H9 (cell line): ENCODE results near the gene KNG1. TPM values are rescaled to one million over a fixed set of nuclear protein-coding genes. Genes with fewer than 3 reads are reported as not detected.
"Not testable (repeated sequence)": the region's sequence is repeated elsewhere in the genome, so short reads cannot be mapped to it uniquely, and the experiment has no call there.

Source experiments
- DNase-seq: peaks from one replicate; pipeline ENCODE4 v3.0.0-alpha.2; 2017
- H2AFZ ChIP-seq: one replicate; pipeline ENCODE4 v1.6.1; 2013; ENCODE audit warnings: mild to moderate bottlenecking, low read length, control low read depth, moderate library complexity
- H2AK5ac ChIP-seq: 2 replicates; pipeline ENCODE4 v1.6.1; 2013; ENCODE audit warnings: low read length, control low read depth, mixed read lengths; ENCODE audit not compliant: insufficient read length
- H2BK120ac ChIP-seq: one replicate; pipeline ENCODE4 v1.6.1; 2013; ENCODE audit warnings: low read depth, mild to moderate bottlenecking, low read length, control low read depth, inconsistent platforms; ENCODE audit not compliant: poor library complexity, severe bottlenecking
- H2BK12ac ChIP-seq: 2 replicates; pipeline ENCODE4 v1.6.1; 2013; ENCODE audit warnings: low read length, control low read depth, mixed read lengths, low read depth; ENCODE audit not compliant: insufficient read length
- H2BK15ac ChIP-seq: 2 replicates; pipeline ENCODE4 v1.6.1; 2013; ENCODE audit warnings: low read depth, low read length, control low read depth
- H2BK20ac ChIP-seq: one replicate; pipeline ENCODE4 v1.6.1; 2013; ENCODE audit warnings: low read depth, mild to moderate bottlenecking, low read length, control low read depth, inconsistent platforms; ENCODE audit not compliant: poor library complexity, severe bottlenecking
- H2BK5ac ChIP-seq: 2 replicates; pipeline ENCODE4 v1.6.1; 2013; ENCODE audit warnings: low read length, control low read depth, mixed read lengths; ENCODE audit not compliant: insufficient read length
- H3K14ac ChIP-seq: 2 replicates; pipeline ENCODE4 v1.6.1; 2013; ENCODE audit warnings: low read length, control low read depth; ENCODE audit not compliant: insufficient read depth
- H3K18ac ChIP-seq: 2 replicates; pipeline ENCODE4 v1.6.1; 2013; ENCODE audit warnings: low read depth, mild to moderate bottlenecking, mixed read lengths, low read length, control low read depth; ENCODE audit not compliant: insufficient read length
- H3K23ac ChIP-seq: 2 replicates; pipeline ENCODE4 v1.6.1; 2013; ENCODE audit warnings: low read length, control low read depth, mixed read lengths, low read depth; ENCODE audit not compliant: insufficient read length
- H3K23me2 ChIP-seq: 2 replicates; pipeline ENCODE4 v1.6.1; 2013; ENCODE audit warnings: low read depth, mild to moderate bottlenecking, mixed read lengths, low read length, control low read depth; ENCODE audit not compliant: insufficient read length, poor library complexity, severe bottlenecking
- H3K27ac ChIP-seq: 2 replicates; pipeline ENCODE4 v1.5.1; 2013; ENCODE audit warnings: low read length, control low read depth, mixed read lengths, low read depth; ENCODE audit not compliant: insufficient read length
- H3K27me3 ChIP-seq: 2 replicates; pipeline ENCODE4 v1.6.1; 2013; ENCODE audit warnings: low read length, control low read depth, inconsistent platforms; ENCODE audit not compliant: insufficient read depth
- H3K4ac ChIP-seq: 2 replicates; pipeline ENCODE4 v1.6.1; 2013; ENCODE audit warnings: low read depth, mild to moderate bottlenecking, control low read depth, inconsistent platforms, low read length, moderate library complexity
- H3K4me1 ChIP-seq: 2 replicates; pipeline ENCODE4 v1.6.1; 2013; ENCODE audit warnings: low read length, control low read depth, inconsistent platforms; ENCODE audit not compliant: insufficient read depth
- H3K4me2 ChIP-seq: 2 replicates; pipeline ENCODE4 v1.6.1; 2013; ENCODE audit warnings: low read length, control low read depth, mixed read lengths; ENCODE audit not compliant: insufficient read length, insufficient read depth
- H3K56ac ChIP-seq: 2 replicates; pipeline ENCODE4 v1.6.1; 2013; ENCODE audit warnings: low read depth, mild to moderate bottlenecking, mixed read lengths, low read length, control low read depth; ENCODE audit not compliant: insufficient read length
- H3K79me1 ChIP-seq: 2 replicates; pipeline ENCODE4 v1.6.1; 2013; ENCODE audit warnings: low read depth, mild to moderate bottlenecking, moderate library complexity, low read length, control low read depth, inconsistent platforms; ENCODE audit not compliant: insufficient read depth, poor library complexity, severe bottlenecking
- H3K79me2 ChIP-seq: 2 replicates; pipeline ENCODE4 v1.6.1; 2013; ENCODE audit warnings: low read length, control low read depth, inconsistent platforms; ENCODE audit not compliant: insufficient read depth
- H3K9ac ChIP-seq: 2 replicates; pipeline ENCODE4 v1.6.1; 2013; ENCODE audit warnings: low read length, control low read depth, mixed read lengths; ENCODE audit not compliant: insufficient read length; ENCODE audit errors: extremely low read depth
- H3K9me3 ChIP-seq: one replicate; pipeline ENCODE4 v1.6.1; 2013; ENCODE audit warnings: low read depth, low read length, inconsistent platforms; ENCODE audit not compliant: control insufficient read depth
- H3T11ph ChIP-seq: one replicate; pipeline ENCODE4 v1.6.1; 2013; ENCODE audit warnings: mild to moderate bottlenecking, low read length, control low read depth, inconsistent platforms
- H4K20me1 ChIP-seq: one replicate; pipeline ENCODE4 v1.6.1; 2013; ENCODE audit not compliant: control insufficient read depth, insufficient read length, insufficient read depth
- H4K5ac ChIP-seq: 2 replicates; pipeline ENCODE4 v1.6.1; 2013; ENCODE audit warnings: low read depth, mild to moderate bottlenecking, mixed read lengths, low read length, control low read depth; ENCODE audit not compliant: insufficient read length
- H4K8ac ChIP-seq: replicated peaks from 2 replicates; pipeline ENCODE4 v1.6.1; 2013; ENCODE audit warnings: low read length, control low read depth, mixed read lengths, low read depth; ENCODE audit not compliant: insufficient read length
- H4K91ac ChIP-seq: 2 replicates; pipeline ENCODE4 v1.6.1; 2013; ENCODE audit warnings: low read depth, mild to moderate bottlenecking, moderate library complexity, mixed read lengths, low read length, control low read depth; ENCODE audit not compliant: insufficient read length
- H3K27ac Mint-ChIP-seq, 3 experiments: 2 replicates in 2 of 3; 3 replicates in 1 of 3; pipeline ENCODE4 v1.8.0; 2020 to 2021; ENCODE audit warnings: mixed read lengths in 3 of 3, mild to moderate bottlenecking in 1 of 3, moderate library complexity in 1 of 3
- H3K27me3 Mint-ChIP-seq: 2 replicates; pipeline ENCODE4 v1.8.0; 2021; ENCODE audit warnings: low read depth, mild to moderate bottlenecking, moderate library complexity, mixed read lengths
- H3K36me3 Mint-ChIP-seq, 3 experiments: 2 replicates in 2 of 3; 3 replicates in 1 of 3; pipeline ENCODE4 v1.8.0; 2020 to 2021; ENCODE audit warnings: low read depth in 3 of 3, mixed read lengths in 3 of 3; ENCODE audit not compliant: insufficient read depth in 1 of 3
- H3K4me1 Mint-ChIP-seq, 2 experiments: 2 replicates each; pipeline ENCODE4 v1.8.0; 2020; ENCODE audit warnings: mixed read lengths in 2 of 2
- H3K4me3 Mint-ChIP-seq, 2 experiments: 2 replicates in 1 of 2; 3 replicates in 1 of 2; pipeline ENCODE4 v1.8.0; 2020 to 2021; ENCODE audit warnings: mild to moderate bottlenecking in 2 of 2, mixed read lengths in 2 of 2, moderate library complexity in 1 of 2
- H3K9me3 Mint-ChIP-seq, 2 experiments: 2 replicates in 1 of 2; 3 replicates in 1 of 2; pipeline ENCODE4 v1.8.0; 2020; ENCODE audit warnings: mild to moderate bottlenecking in 2 of 2, mixed read lengths in 2 of 2, moderate library complexity in 1 of 2
- WGBS: extraction: QIAGEN DNeasy Blood & Tissue Kit; methylation state at CpG from one replicate; pipeline ENCODE4 v1.1.7; 2013; ENCODE audit warnings: missing lambda C conversion rate, low lambda C conversion rate, mixed read lengths; ENCODE audit not compliant: insufficient read length; ENCODE audit errors: extremely low coverage; 5-methylcytosine and 5-hydroxymethylcytosine counted together
- total RNA-seq: library from RNA; stranded (reverse); gene quantifications from 2 replicates; pipeline ENCODE4 v1.2.1, GENCODE V29; 2021
- TF ChIP-seq, protein P1 (sequence below): fragments of 200-600 bp; sonication (generic); conservative IDR thresholded peaks from 3 replicates; pipeline ENCODE4 v1.8.0; 2021; ENCODE audit warnings: antibody characterized with exemption, mild to moderate bottlenecking

KNG1 gene
- total RNA-seq, 1 experiment from 2014 or later, result not detected

- no peak overlapping the region for H3K27ac ChIP-seq
- H3K9ac ChIP-seq, result no peak overlapping the region
- H2BK120ac ChIP-seq, result no peak overlapping the region
- no peak overlapping the region for H4K91ac ChIP-seq
- no peak overlapping the region for H3K18ac ChIP-seq
- TF ChIP-seq, protein P1, sequence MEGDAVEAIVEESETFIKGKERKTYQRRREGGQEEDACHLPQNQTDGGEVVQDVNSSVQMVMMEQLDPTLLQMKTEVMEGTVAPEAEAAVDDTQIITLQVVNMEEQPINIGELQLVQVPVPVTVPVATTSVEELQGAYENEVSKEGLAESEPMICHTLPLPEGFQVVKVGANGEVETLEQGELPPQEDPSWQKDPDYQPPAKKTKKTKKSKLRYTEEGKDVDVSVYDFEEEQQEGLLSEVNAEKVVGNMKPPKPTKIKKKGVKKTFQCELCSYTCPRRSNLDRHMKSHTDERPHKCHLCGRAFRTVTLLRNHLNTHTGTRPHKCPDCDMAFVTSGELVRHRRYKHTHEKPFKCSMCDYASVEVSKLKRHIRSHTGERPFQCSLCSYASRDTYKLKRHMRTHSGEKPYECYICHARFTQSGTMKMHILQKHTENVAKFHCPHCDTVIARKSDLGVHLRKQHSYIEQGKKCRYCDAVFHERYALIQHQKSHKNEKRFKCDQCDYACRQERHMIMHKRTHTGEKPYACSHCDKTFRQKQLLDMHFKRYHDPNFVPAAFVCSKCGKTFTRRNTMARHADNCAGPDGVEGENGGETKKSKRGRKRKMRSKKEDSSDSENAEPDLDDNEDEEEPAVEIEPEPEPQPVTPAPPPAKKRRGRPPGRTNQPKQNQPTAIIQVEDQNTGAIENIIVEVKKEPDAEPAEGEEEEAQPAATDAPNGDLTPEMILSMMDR, result no peak
- no CpG with 5 or more reads among the region's 6 CpGs for WGBS
- no peak overlapping the region for H3K56ac ChIP-seq
- Mint-ChIP-seq H3K9me3 (no peaks in the 10 kb centered on the region), H3K27ac (no peak overlapping the region), H3K4me3 (no peak overlapping the region), H3K27me3 (peaks cover 2% of the 10 kb centered on the region), H3K36me3 (no peaks in the 10 kb centered on the region; a peak in 1 of 7 replicates), H3K4me1 (peaks cover 13 to 25% of the 10 kb centered on the region in 2 experiments)
- H2BK12ac ChIP-seq, result no peak overlapping the region
- no peaks in the 10 kb centered on the region for H3K79me2 ChIP-seq
- no peak overlapping the region for H4K8ac ChIP-seq
- H3K4me1 ChIP-seq, result no peaks in the 10 kb centered on the region
- no peaks in the 10 kb centered on the region for H3K23me2 ChIP-seq
- H3K9me3 ChIP-seq, result no peaks in the 10 kb centered on the region
- no peak overlapping the region for H2BK15ac ChIP-seq
- no peak overlapping the region for H3T11ph ChIP-seq
- H3K23ac ChIP-seq, result no peak overlapping the region
- no peak overlapping the region for H2AK5ac ChIP-seq
- H2AFZ ChIP-seq, result no peak overlapping the region
- H3K4ac ChIP-seq, result no peak overlapping the region
- no peaks in the 10 kb centered on the region for H3K27me3 ChIP-seq
- no peak overlapping the region for H2BK20ac ChIP-seq
- no peaks in the 10 kb centered on the region for H3K79me1 ChIP-seq
- no peaks in the 10 kb centered on the region for H4K20me1 ChIP-seq
- DNase-seq, result no peak
- no peak overlapping the region for H3K4me2 ChIP-seq
- no peak overlapping the region for H4K5ac ChIP-seq
- H2BK5ac ChIP-seq, result no peak overlapping the region
- H3K14ac ChIP-seq, result no peak overlapping the region
These were observed 8.0 kb upstream of the KNG1 start for GRCh38 chr3:186708983-186709679.

DNA sequence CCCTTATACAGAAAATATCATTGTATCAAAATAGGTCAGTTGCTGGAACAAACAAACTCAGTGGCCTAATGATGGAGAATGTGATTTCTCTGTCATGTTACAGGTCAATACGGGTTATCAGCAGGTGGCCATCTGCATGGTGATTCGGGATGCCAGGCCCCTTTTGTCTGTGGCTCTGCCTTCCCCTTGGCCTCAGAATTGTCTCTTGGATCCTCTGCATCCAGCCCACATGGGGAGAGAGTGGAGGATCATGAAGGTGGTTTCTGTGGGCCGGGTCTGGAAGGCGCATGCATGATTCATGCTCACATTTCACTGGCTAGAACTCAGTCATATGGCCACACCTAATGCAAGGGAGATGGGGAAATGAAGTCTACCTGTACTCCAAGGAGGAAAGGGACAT is 6.5 kb upstream of the KNG1 start:
- not testable (repeated sequence) for H3K27ac Mint-ChIP-seq
- no CpG with 5 or more reads among the region's 4 CpGs for WGBS
- H3K4me1 Mint-ChIP-seq, result peaks cover 13 to 25% of the 10 kb centered on the region in 2 experiments

More for the DNA sequence above, 6.5 kb upstream of the KNG1 start:
- H4K5ac ChIP-seq, H2BK120ac ChIP-seq, H3K4me3 Mint-ChIP-seq, H3K79me2 ChIP-seq, H2BK5ac ChIP-seq, H2BK20ac ChIP-seq, H2BK15ac ChIP-seq, H2AK5ac ChIP-seq, H3K4me1 ChIP-seq, H3K27me3 Mint-ChIP-seq, H4K91ac ChIP-seq, H3K9me3 ChIP-seq, H3K79me1 ChIP-seq, H3K9me3 Mint-ChIP-seq, H3K18ac ChIP-seq, H3K14ac ChIP-seq, H4K20me1 ChIP-seq, H3T11ph ChIP-seq, H3K4me2 ChIP-seq, H2BK12ac ChIP-seq, H3K56ac ChIP-seq, H3K23me2 ChIP-seq, H3K4ac ChIP-seq, H3K27ac ChIP-seq, H3K9ac ChIP-seq, DNase-seq, H4K8ac ChIP-seq, H2AFZ ChIP-seq, H3K23ac ChIP-seq, H3K36me3 Mint-ChIP-seq, H3K27me3 ChIP-seq: not testable (repeated sequence)
